ENCODE data around the gene ADAMTS18. TPM values are rescaled to one million over a fixed set of nuclear protein-coding genes. Genes with fewer than 3 reads are reported as not detected.
"Not testable (repeated sequence)": the region's sequence is repeated elsewhere in the genome, so short reads cannot be mapped to it uniquely, and the experiment has no call there.

Gene ADAMTS18
- total RNA-seq, 1 experiment from 2014 or later = not detected

DNA sequence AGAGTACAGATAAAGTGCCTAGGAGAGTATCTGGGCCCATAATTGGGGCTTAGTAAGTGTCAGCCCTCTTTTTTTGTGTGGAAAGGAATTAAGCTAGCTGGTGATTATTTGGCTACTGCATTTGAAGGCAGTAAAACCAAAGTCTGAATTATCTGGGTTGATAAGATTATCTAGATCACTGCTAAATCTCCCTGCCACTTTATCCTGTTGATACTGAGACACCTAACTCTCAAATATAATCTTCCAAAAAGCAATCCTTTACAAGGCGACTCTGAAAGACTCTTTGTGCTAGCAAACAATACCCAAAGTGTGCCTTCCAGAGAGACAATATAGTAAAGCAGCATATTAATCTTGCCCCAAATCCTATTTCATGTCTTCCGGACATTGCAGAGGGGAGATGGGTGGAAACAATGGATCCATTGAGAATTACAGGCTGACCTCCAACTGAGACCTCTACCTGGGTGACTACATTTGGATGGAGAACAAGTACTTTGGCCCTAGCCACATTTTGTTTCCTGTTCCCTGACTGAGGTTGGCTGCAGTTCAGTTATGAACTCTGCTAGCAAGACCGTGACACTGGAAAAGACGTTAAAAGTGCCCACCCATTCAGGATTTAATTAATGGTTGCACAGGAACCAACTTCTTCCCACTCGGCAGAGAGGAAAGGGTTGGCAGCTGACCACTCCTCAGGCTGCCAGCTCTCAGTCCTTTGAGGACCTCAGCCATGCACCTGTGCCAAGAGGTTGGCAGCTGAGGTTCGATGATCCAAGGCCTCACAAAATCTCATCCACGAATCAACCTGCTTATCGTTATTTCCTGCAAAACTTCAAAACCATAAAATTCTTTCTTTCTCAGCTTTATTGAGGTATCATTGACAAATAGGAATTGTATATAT is 163.1 kb downstream of the ADAMTS18 start:
- in situ Hi-C loops (cut with HindIII; ENCODE audit: low pct_unique_long_range_greater_than_20kb, low sequenced_read_pairs) = no loop called here
- DNase-seq (ENCODE audit: low read depth) = no peak

DNA sequence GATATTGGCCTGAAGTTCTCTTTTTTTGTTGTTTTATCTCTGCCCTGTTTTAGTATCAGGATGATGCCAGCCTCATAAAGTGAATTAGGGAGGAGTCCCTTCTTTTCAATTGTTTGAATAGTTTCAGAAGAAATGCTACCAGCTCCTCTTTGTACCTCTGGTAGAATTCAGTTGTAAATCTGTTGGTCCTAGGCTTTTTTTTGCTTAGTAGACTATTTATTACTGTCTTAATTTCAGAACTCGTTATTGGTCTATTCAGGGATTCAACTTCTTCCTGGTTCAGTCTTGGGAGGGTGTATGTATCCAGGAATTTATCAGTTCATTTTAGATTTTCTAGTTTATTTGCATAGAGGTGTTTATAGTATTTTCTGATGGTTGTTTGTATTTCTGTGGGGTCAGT is 168.6 kb downstream of the ADAMTS18 start:
- in situ Hi-C loops (cut with HindIII; ENCODE audit: low pct_unique_long_range_greater_than_20kb, low sequenced_read_pairs); DNase-seq (ENCODE audit: low read depth): not testable (repeated sequence)

- no peak for DNase-seq (ENCODE audit: low read depth)
- in situ Hi-C loops (cut with HindIII; ENCODE audit: low pct_unique_long_range_greater_than_20kb, low sequenced_read_pairs) = no loop called here
These were observed 171.9 kb downstream of the ADAMTS18 start for GRCh38 chr16:77262971-77263370.

GRCh38 chr16:77250400-77250799 is 184.4 kb downstream of the ADAMTS18 start:
- in situ Hi-C loops (cut with HindIII; ENCODE audit: low pct_unique_long_range_greater_than_20kb, low sequenced_read_pairs) = no loop called here
- no peak for DNase-seq (ENCODE audit: low read depth)

- in situ Hi-C loops (cut with HindIII; ENCODE audit: low pct_unique_long_range_greater_than_20kb, low sequenced_read_pairs) = no loop called here
- no peak for DNase-seq (ENCODE audit: low read depth)
These were observed 188.7 kb downstream of the ADAMTS18 start for GRCh38 chr16:77246150-77246549.

DNA sequence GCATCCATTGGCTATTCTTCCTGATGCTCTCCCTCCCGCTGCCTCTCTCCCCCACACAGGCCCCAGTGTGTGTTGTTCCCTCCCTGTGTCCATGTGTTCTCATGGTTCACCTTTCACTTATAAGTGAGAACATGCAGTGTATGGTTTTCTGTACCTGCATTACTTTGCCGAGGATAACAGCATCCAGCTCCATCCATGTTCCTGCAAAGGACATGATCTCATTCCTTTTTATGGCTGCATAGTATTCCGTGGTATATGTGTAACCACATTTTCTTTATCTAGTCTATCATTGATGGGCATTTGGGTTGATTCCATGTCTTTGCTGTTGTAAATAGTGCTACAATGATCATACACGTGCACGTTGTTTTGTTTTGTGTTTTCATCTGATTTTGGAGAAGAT is 192.4 kb downstream of the ADAMTS18 start:
- DNase-seq (ENCODE audit: low read depth); in situ Hi-C loops (cut with HindIII; ENCODE audit: low pct_unique_long_range_greater_than_20kb, low sequenced_read_pairs): not testable (repeated sequence)

DNA sequence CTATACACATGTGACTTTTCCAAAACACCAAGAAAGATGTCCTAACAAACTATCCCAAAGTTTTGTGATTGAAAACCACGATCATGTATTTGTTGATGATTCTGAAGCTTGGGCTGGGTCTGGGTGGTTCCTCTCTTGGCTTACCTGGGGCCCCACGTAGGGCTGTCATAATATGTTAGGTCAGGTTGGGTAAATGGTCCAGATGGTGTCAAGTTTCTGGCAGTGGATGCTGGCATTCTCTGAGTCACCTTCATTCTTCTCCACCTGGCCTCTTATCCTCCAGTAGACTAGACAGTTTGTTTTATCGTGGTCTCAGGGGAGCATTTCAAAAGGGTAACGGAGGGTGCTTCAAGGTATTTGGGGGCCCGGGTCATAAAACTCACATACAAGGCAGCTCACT is 196.2 kb downstream of the ADAMTS18 start:
- in situ Hi-C loops (cut with HindIII; ENCODE audit: low pct_unique_long_range_greater_than_20kb, low sequenced_read_pairs) = no loop called here

DNA sequence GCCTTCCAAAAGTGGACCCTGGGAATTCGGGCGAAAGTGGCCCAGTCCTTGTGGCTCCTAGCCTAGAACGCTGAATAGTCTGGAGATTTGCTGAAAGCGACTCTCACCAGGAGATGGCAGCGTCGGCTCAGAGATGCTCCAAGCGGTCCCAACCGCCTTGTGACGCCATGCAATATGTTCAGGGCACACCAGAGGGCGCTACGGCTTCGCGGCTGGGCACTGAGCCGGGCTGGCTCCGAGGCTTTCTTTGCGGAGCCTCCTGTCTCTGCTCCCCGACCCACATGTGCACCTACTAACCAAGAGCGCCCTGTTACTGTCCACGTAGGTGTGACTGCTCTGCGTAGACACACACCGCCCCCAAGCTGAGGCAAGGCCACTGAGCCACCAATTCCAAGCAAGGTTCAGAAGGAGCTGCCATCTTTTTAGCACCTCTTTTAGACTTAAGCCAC is 198.7 kb downstream of the ADAMTS18 start:
- peak; percentile 75 for DNase-seq (ENCODE audit: low read depth)
- in situ Hi-C loops (cut with HindIII; ENCODE audit: low pct_unique_long_range_greater_than_20kb, low sequenced_read_pairs) = no loop called here

More for the DNA sequence above, 196.2 kb downstream of the ADAMTS18 start:
- no peak for DNase-seq (ENCODE audit: low read depth)

- in situ Hi-C loops (cut with HindIII; ENCODE audit: low pct_unique_long_range_greater_than_20kb, low sequenced_read_pairs) = no loop called here
- no peak for DNase-seq (ENCODE audit: low read depth)
These were observed 200.2 kb downstream of the ADAMTS18 start for GRCh38 chr16:77234611-77235010.

- in situ Hi-C loops (cut with HindIII; ENCODE audit: low pct_unique_long_range_greater_than_20kb, low sequenced_read_pairs) = no loop called here
- no peak for DNase-seq (ENCODE audit: low read depth)
These were observed 200.9 kb downstream of the ADAMTS18 start for GRCh38 chr16:77233799-77234519.

Other genes starting within 250 kb of the ADAMTS18 start
- gene MON1B, start 243.8 kb downstream of the ADAMTS18 start, total RNA-seq (2014; rRNA removed; shearing (Covaris generic); ENCODE audit: low replicate concordance) = 2.5 and 4.3 TPM in 2 replicates
- 2.0 and 18.5 TPM in 2 replicates for gene SYCE1L, start 235.6 kb downstream of the ADAMTS18 start, total RNA-seq (2014; rRNA removed; shearing (Covaris generic); ENCODE audit: low replicate concordance)